Liver (tissue), 4 donors: ENCODE measurements around the gene BCL2L1. TPM values are rescaled to one million over a fixed set of nuclear protein-coding genes. Genes with fewer than 3 reads are reported as not detected.

ENCODE experiments used
- polyA plus RNA-seq, 2 donors: library from polyadenylated mRNA; stranded (reverse) in 1 of 2; unstranded in 1 of 2; fragments of 200-250 nt in 1 of 2; fragments of >200 nt in 1 of 2; fragmentation: Nextera tagmentation in 1 of 2; extraction: Ambion mirVana in 1 of 2; gene quantifications; one replicate each; pipeline versions ENCODE4 v1.2.1 to v1.2.3, GENCODE V29; 2013 to 2015
- total RNA-seq, 2 donors: library from RNA; depleted of rRNA; stranded (reverse); fragments of >200 nt; gene quantifications; one replicate each; pipeline ENCODE4 v1.2.3, GENCODE V29; 2014
- donor health status: healthy.
- donor health status: healthy.
- donor health status: healthy.

BCL2L1 gene
- total and polyA plus RNA-seq, 4 donors, result 29.7 to 124 (median 46.0) TPM

Other genes with a start within 250 kb of the BCL2L1 start
- gene DEFB124, start 247.7 kb downstream of the BCL2L1 start, total RNA-seq, result not detected
- not detected for gene DEFB124, start 247.7 kb downstream of the BCL2L1 start, polyA plus RNA-seq
- under 1 TPM; 0.17 to 0.19 TPM for gene REM1, start 247.6 kb downstream of the BCL2L1 start, total RNA-seq
- gene REM1, start 247.6 kb downstream of the BCL2L1 start, polyA plus RNA-seq, result under 1 TPM; 0.24 to 0.46 TPM
- gene HM13, start 208.4 kb downstream of the BCL2L1 start, total RNA-seq, result 10 to 100 TPM; 57.6 to 96.1 TPM
- 100 to 1,000 TPM; 102 to 210 TPM for gene HM13, start 208.4 kb downstream of the BCL2L1 start, polyA plus RNA-seq
- gene ID1, start 117.6 kb downstream of the BCL2L1 start, total RNA-seq, result 100 to 1,000 TPM in 1 of 2 donors, 10 to 100 TPM in 1; 46.4 to 117 TPM
- gene ID1, start 117.6 kb downstream of the BCL2L1 start, polyA plus RNA-seq, result 10 to 100 TPM; 33.9 to 96.1 TPM
- gene COX4I2, start 85.0 kb downstream of the BCL2L1 start, total RNA-seq, result under 1 TPM in 1 of 2 donors, not detected in 1; 0.59 TPM
- under 1 TPM; 0.35 to 0.81 TPM for gene COX4I2, start 85.0 kb downstream of the BCL2L1 start, polyA plus RNA-seq
- gene TPX2, start 16.4 kb upstream of the BCL2L1 start, total RNA-seq, result 10 to 100 TPM in 1 of 2 donors, 1 to 10 TPM in 1; 1.3 to 40.8 TPM
- 1 to 10 TPM; 1.1 to 3.6 TPM for gene TPX2, start 16.4 kb upstream of the BCL2L1 start, polyA plus RNA-seq
- under 1 TPM in 1 of 2 donors, not detected in 1; 0.19 TPM for gene MYLK2, start 96.5 kb upstream of the BCL2L1 start, total RNA-seq
- gene MYLK2, start 96.5 kb upstream of the BCL2L1 start, polyA plus RNA-seq, result under 1 TPM in 1 of 2 donors, not detected in 1; 0.08 TPM
- gene FOXS1, start 122.7 kb upstream of the BCL2L1 start, total RNA-seq, result under 1 TPM; 0.25 to 0.51 TPM
- under 1 TPM; 0.21 to 0.31 TPM for gene FOXS1, start 122.7 kb upstream of the BCL2L1 start, polyA plus RNA-seq
- gene DUSP15, start 147.7 kb upstream of the BCL2L1 start, total RNA-seq, result under 1 TPM; 0.42 to 0.61 TPM
- gene DUSP15, start 147.7 kb upstream of the BCL2L1 start, polyA plus RNA-seq, result under 1 TPM in 1 of 2 donors, not detected in 1; 0.35 TPM
- gene TTLL9, start 147.8 kb upstream of the BCL2L1 start, total RNA-seq, result under 1 TPM in 1 of 2 donors, not detected in 1; 0.08 TPM
- under 1 TPM in 1 of 2 donors, not detected in 1; 0.06 TPM for gene TTLL9, start 147.8 kb upstream of the BCL2L1 start, polyA plus RNA-seq
- 1 to 10 TPM; 2.2 to 3.4 TPM for gene PDRG1, start 229.2 kb upstream of the BCL2L1 start, total RNA-seq
- gene PDRG1, start 229.2 kb upstream of the BCL2L1 start, polyA plus RNA-seq, result 1 to 10 TPM; 3.8 to 8.0 TPM
- under 1 TPM; under 0.01 to 0.05 TPM for gene XKR7, start 245.3 kb upstream of the BCL2L1 start, total RNA-seq
- not detected for gene XKR7, start 245.3 kb upstream of the BCL2L1 start, polyA plus RNA-seq